LHCN-M2 (cell line): Measurements from ENCODE around the gene PBX4. TPM values are rescaled to one million over a fixed set of nuclear protein-coding genes. Genes with fewer than 3 reads are reported as not detected.

Source experiments
- DNase-seq: peaks from one replicate; pipeline ENCODE4 v3.0.0-alpha.2; 2012; ENCODE audit warnings: low read depth
- total RNA-seq: library from RNA; depleted of rRNA; stranded (reverse); fragments of >200 nt; gene quantifications from 2 replicates; pipeline ENCODE4 v1.2.3, GENCODE V29; 2014

PBX4 gene
- total RNA-seq, 1 experiment from 2014 or later, result 0.69 TPM

- DNase-seq, result no peak
Measured at GRCh38 chr19:19558636-19559035, 59.9 kb downstream of the PBX4 start.

GRCh38 chr19:19558055-19558454, 60.4 kb downstream of the PBX4 start:
- no peak for DNase-seq

- no peak for DNase-seq
Measured at GRCh38 chr19:19554074-19555023, 64.1 kb downstream of the PBX4 start.

GRCh38 chr19:19553670-19554069, 64.8 kb downstream of the PBX4 start:
- DNase-seq, result no peak

- DNase-seq, result no peak
Measured at GRCh38 chr19:19552798-19553197, 65.7 kb downstream of the PBX4 start.

GRCh38 chr19:19551853-19552192, 66.7 kb downstream of the PBX4 start:
- DNase-seq, result peak; percentile 31

- DNase-seq, result no peak
Measured at GRCh38 chr19:19550972-19551852, 67.3 kb downstream of the PBX4 start.

GRCh38 chr19:19550485-19550929, 68.0 kb downstream of the PBX4 start:
- no peak for DNase-seq

- no peak for DNase-seq
Measured at GRCh38 chr19:19549804-19550464, 68.6 kb downstream of the PBX4 start.

- no peak for DNase-seq
Measured at GRCh38 chr19:19548915-19549759, 69.3 kb downstream of the PBX4 start.

- DNase-seq, result no peak
Measured at GRCh38 chr19:19547674-19548336, 70.7 kb downstream of the PBX4 start.

GRCh38 chr19:19546751-19547162, 71.7 kb downstream of the PBX4 start:
- DNase-seq, result no peak

- no peak for DNase-seq
Measured at GRCh38 chr19:19545707-19546106, 72.8 kb downstream of the PBX4 start.

GRCh38 chr19:19544954-19545591, 73.4 kb downstream of the PBX4 start:
- no peak for DNase-seq

- DNase-seq, result no peak
Measured at GRCh38 chr19:19544257-19544953, 74.1 kb downstream of the PBX4 start.

GRCh38 chr19:19543640-19544039, 74.8 kb downstream of the PBX4 start:
- no peak for DNase-seq

GRCh38 chr19:19543101-19543500, 75.4 kb downstream of the PBX4 start:
- DNase-seq, result no peak

GRCh38 chr19:19542507-19542906, 76.0 kb downstream of the PBX4 start:
- DNase-seq, result no peak

- no peak for DNase-seq
Measured at GRCh38 chr19:19541616-19542015, 76.9 kb downstream of the PBX4 start.
